ENCODE measurements around the gene KLF16.

KLF16 gene

DNA sequence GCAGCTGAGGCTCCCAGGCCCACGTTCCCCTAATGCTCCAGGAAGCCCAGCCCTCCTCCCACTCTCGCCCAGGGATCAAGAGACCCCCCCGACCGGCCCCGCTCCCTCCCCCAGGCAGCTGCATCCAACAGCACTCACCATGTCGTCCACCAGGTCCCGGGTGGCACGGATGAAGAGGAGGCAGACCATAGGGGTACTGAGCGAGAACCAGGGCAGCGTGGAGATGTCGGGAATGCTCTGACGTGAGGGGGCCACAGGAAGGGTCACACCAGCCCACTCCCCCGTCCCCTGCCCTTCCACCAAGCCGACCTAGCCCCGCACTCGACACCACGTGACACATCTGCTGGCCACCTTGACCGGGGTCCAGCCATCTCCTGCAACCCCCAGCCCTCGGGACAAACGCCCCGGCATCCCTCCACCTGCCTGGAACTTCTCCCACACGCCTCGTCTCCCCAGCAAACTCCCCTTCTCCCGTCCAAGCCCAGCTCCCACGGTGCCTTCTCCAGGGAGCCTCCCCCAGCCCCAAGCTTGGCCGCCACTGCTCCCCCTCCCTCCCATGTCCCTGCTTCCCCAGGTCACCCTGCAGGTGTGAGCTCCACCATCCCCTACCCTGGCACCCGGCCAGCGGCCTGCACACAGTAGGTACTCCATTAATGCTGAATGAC, 56.2 kb downstream of the KLF16 start:
- no peak for DNase-seq
- Mint-ChIP-seq H3K27me3 (no peaks in the 10 kb centered on the region), H3K27ac (no peak overlapping the region), H3K36me3 (no peaks in the 10 kb centered on the region), H3K4me3 (no peak overlapping the region), H3K4me1 (peaks cover under 1 to 3% of the 10 kb centered on the region in 2 donors), H3K9me3 (no peaks in the 10 kb centered on the region)
- no peak for ATAC-seq (replicated peaks)

DNA sequence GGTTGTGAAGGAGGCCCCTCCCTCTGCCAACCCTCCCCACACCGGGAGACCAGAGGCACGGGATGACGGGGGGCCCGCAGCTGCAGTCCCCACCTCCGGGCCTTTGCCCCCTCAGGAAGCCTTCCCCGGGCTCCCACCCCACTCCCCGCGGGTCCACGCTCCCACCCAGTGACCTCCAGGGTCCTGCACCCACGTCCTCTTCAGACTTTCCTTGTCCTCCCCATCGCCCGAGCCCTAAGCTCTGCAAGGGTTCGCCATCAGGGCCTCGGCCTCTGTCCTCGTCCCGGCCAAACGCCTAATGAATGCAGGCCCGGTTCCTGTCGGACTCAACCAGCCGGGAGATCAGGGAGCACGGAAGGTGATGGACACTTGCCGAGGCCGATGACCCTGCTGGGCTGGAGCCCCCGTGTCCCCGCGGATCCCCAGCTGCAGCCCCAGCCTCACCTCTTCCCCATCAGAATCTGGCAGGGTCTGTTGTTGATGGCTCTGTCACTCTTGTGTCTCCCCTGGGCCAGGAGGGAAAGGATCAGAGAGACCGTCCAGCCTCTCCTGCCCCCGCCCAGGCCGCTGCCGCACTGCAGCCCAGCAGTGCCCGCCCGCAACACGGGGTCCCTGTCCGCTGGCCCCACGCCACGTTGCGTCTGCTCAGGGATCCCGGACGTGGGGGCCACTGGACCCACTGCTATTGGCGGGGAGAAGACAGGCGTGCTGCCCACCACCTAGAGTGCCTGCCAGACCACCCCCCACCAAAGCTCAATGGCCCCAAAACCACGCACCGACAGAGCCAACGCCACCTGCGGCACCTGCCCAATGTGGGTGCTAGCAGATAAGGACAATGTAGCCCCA, 57.0 kb downstream of the KLF16 start:
- H3K27ac Mint-ChIP-seq, result no peak overlapping the region

DNA sequence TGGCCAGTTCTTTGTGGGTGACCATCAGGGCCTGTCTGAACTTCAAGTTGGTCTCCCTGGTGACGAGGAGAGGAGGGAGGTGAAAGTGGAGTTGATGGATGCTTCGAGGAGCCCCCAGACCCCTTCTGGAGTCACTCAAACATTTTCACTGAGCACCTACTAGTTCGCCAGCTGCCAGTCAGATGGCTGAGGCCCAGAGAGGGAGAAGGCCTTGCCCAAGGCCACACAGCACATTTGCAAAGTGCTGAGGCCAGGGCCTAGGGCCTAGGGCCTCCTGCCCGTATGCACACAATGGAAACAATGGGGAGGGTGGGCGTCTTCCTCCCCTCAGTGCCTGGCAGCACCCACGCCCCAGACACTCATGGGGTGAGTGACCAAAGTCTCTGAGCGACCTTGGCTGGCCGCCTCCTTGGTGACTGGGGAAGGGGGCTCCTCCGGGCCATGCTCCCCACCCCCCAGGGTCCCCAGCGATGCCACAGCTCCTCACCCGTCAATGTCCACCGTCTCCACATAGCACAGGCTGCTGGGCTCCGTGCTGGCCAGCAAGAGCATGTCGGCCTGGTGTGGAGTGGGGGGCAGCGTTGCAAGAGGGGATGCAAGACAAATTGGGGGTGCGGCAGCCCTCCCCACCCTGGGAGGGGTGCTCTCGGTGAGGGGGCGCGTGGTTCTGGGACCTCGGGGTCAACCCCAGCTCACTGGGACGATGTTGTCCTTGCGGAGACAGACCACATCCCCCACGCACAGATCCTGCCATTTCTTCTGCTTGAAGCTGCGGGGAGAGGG, 57.8 kb downstream of the KLF16 start:
- no peaks in the 10 kb centered on the region for H3K36me3 Mint-ChIP-seq
- no peak overlapping the region for H3K4me3 Mint-ChIP-seq
- H3K27ac Mint-ChIP-seq, result no peak overlapping the region
- no peaks in the 10 kb centered on the region for H3K9me3 Mint-ChIP-seq
- no peaks in the 10 kb centered on the region for H3K4me1 Mint-ChIP-seq
- no peak for ATAC-seq (replicated peaks)
- DNase-seq, result no peak
- no peaks in the 10 kb centered on the region for H3K27me3 Mint-ChIP-seq

More for the DNA sequence above, 57.0 kb downstream of the KLF16 start:
- DNase-seq, result no peak
- ATAC-seq (replicated peaks), result no peak
- H3K36me3 Mint-ChIP-seq, result no peaks in the 10 kb centered on the region
- no peaks in the 10 kb centered on the region for H3K27me3 Mint-ChIP-seq
- H3K4me3 Mint-ChIP-seq, result no peak overlapping the region
- H3K4me1 Mint-ChIP-seq, result peaks cover 0 to under 1% of the 10 kb centered on the region in 2 donors
- H3K9me3 Mint-ChIP-seq, result no peaks in the 10 kb centered on the region

DNA sequence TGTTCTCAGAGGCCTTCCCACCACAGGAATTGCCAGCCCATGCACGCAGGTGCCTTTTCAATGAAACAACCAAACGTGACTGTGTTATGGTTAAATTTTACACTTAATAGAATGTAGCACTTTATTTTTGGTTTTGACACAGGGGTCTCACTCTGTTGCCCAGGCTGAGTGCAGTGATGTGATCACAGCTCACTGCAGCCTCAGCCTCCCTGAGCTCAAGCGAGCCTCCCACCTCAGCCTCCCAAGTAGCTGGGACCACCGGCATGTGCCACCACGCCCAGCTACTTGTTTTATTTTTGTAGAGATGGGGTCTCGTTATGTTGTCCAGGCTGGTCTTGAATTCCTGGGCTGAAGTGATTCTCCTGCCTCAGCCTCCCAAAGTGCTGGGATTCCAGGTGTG, 58.5 kb downstream of the KLF16 start:
- H3K36me3 Mint-ChIP-seq, result no peaks in the 10 kb centered on the region
- no peaks in the 10 kb centered on the region for H3K9me3 Mint-ChIP-seq
- DNase-seq, result no peak
- H3K27me3 Mint-ChIP-seq, result no peaks in the 10 kb centered on the region
- H3K4me3 Mint-ChIP-seq, result no peak overlapping the region
- H3K27ac Mint-ChIP-seq, result no peak overlapping the region
- no peaks in the 10 kb centered on the region for H3K4me1 Mint-ChIP-seq
- ATAC-seq (replicated peaks), result no peak
